NCI-H2029 treated with DMSO at 0.1 percent for 48 hours (cell line): ENCODE measurements around the gene ZNF397.

ENCODE experiments used
- DNase-seq: peaks from one replicate; lab custom pipeline; 2025; lab: John Stamatoyannopoulos, UW

ZNF397 gene

DNA sequence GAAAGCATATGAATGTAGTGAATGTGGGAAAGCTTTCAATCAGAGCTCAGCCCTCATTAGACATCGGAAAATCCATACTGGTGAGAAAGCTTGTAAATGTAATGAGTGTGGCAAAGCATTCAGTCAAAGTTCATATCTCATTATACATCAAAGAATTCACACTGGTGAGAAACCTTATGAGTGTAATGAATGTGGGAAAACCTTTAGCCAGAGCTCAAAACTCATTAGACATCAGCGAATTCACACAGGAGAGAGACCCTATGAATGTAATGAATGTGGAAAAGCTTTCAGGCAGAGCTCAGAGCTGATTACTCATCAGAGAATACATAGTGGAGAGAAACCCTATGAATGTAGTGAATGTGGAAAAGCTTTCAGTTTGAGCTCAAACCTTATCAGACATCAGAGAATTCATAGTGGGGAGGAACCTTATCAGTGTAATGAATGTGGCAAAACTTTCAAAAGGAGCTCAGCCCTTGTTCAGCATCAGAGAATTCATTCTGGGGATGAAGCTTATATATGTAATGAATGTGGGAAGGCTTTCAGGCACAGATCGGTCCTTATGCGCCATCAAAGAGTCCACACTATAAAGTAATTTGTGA is 5.0 kb downstream of the ZNF397 start:
- DNase-seq, result no peak

DNA sequence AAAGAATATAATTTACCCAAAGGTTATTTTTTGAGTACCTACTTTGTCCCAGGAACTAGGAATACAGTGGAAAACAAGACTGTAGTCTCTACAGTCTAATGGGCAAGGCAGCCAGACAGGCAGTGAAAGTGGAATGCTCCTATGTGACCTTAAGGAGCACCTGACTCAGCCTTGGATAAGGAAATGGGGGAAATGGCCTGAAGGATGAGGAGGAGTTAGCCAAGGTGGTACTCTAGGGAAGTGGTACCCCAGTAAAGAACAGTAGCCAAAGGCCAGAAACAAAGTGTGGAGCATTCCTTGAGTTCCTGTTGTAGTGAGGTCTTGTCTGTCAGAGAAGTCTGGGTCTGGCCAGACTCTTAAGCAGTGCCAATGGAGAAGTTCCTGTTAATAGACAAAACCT is 6.0 kb downstream of the ZNF397 start:
- no peak for DNase-seq

DNA sequence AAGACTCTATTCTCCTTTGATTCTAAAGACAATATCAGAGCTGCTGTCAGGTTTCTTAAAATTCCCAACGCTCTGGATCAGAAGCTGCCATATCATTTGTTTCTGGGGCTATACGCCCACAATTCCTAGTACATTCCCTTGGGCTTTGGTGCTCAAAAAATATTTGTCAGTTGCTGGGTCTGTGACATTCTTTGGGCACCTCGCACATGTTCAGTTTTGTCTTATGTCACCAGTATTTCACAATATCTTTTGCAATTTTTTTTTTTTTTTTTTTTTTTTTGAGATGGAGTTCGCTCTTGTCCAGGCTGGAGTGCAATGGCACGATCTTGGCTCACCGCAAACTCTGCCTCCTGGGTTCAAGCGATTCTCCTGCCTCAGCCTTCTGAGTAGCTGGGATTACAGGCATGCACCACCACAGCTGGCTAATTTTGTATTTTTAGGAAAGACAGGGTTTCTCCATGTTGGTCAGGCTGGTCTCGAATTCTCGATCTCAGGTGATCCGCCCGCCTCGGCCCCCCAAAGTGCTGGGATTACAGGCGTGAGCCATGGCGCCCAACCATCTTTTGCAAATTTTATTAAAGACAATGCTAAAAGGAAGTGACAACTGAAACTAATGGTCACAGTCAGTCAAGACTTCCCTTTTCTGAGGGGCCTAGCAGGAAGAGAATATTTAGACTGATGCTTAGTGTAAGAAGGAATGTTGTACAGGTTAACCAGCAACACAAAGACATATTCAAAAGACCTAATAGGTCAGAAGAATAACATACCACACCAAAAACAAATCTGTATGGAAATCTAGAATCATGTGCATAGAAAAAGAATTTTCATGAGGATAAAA is 6.8 kb downstream of the ZNF397 start:
- DNase-seq, result no peak

DNA sequence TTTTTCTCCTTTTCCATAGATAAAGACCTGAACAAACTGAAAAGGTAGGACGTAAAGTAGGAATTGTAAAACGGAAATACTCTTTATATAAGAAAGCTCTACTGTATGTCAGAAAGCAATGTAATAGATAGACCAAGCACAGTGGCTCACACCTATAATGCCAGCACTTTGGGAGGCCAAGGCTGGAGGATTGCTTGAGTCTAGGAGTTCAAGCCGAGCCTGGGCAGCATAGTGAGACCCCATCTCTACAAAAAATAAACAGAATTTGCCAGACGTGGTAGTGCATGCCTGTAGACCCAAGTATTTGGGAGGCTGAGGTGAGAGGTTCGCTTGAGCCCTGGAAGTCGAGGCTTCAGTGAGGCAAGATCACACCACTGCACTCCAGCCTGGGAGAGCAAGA is 7.6 kb downstream of the ZNF397 start:
- no peak for DNase-seq

DNA sequence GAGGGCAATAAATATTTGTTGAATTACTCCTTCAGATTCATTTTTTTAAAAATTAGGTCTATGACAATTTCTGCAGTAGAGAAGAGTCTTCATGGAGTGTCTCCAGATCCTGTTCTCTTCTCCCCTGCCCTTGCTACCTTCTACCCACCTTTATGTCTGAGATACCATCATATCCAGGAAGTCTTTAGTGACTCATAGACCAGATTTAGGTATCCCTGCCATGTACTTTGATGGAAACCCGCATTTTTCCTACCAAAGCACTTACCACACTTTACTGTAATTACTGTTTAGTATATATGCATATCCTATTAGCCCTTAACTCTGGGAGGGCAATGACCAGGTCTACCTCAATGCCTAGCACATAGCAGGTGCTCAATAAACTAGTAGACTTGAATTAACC is 11.6 kb downstream of the ZNF397 start:
- DNase-seq, result no peak

DNA sequence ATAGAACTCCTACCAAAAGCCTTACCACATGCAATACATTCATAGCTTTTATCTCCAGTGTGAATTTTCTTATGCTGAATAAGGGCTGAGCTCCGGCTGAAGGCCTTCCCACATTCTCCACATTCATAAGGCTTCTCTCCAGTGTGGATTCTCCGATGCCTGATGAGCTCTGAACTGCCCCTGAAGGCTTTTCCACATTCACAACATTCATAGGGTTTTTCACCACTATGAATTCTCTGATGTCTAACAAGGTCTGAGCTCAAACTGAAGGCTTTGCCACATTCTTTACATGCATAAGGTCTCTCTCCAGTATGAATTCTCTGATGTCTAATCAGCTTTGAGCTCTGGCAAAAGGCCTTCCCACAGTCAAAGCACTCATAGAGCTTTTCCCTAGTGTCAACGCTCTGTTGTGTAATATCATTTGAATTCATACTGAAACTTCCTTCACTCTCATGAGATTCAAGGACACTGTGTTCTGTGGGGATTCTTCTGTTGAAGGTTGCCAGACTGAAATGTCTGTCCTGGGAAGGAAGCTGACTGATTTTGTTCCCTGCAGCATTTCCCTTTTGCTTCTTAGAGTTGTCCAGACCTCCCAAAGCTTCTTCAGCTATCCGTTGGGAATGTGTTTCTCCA is 12.9 kb downstream of the ZNF397 start:
- DNase-seq, result no peak

DNA sequence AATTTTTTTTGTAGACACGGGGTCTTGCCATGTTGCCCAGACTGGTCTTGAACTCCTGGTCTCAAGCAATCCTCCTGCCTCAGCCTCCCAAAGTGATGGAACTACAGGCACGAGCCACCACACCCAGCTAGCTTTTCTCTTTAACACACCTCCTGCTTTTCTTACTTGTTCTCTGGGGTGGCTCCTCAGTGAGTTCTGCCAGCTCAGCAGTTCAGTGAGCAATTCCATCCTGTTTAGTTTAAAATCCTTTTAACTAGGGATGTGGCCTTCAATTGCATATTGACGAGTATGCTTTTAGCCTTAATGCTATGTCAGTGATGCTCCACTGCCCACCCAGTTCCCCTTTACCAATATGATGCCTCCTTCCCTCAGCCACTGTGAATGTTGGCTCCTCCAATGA is 16.1 kb downstream of the ZNF397 start:
- no peak for DNase-seq

DNA sequence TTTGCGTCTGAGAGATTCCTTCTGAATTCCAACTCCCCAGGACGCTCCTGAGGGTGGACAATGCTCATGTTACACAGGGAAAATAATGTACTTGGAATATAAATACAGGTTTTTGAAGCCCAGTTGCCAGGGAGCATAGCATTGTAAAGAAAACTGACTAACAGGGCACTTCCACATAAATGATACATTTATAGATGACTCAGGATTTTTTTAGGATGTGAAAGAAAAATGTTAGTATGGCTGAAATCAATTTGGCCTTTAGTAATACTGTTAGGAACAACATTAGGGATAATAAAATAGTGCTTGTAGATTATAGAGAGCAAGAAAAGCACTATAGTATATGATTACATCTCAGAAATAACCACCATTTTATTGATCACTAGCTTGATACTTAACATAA is 23.6 kb downstream of the ZNF397 start:
- no peak for DNase-seq

DNA sequence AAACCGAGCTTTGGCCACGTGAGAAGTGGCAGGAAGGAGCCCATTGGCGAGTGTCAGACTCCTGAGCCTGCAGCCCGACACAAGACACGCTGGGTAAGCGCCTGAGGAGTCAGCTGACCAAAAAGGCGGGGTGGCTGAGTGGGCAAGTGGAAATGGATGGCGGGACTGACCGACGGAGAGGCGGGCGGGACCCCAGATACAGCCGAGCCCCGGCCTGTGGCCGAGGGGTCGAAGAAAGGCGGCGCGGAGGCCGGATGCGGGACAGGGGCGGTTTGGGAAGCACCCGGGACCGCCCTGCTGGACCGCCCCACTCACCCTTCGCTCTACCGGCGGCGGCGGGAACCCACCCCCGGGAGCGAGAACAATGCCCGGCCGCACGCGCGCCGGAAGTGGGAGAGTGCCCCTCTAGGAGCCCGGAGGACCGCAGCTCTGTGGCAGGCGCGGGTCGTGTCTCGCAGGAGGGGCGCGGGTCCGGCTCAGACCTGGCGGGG is 26.4 kb downstream of the ZNF397 start:
- peak; percentile 35 for DNase-seq

DNA sequence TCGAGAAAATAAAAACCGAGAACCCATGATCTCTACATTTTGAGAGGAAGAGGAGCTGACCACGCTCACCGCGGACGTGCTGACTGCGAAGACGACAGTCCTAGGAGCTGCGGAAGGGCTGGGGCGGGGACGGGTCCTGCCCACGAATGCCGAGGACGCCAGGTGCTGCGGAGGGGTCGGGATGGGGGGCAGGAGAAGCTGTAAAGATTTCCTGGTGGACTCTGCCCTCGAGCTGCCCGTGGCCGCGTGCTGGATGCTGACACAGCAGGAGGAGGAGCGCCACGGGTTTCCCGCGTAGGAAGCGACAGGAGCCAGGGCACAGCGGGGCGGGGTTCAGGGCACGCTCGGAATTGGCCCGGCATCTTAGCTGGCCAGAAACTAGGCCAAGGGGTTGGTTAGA is 27.0 kb downstream of the ZNF397 start:
- no peak for DNase-seq

DNA sequence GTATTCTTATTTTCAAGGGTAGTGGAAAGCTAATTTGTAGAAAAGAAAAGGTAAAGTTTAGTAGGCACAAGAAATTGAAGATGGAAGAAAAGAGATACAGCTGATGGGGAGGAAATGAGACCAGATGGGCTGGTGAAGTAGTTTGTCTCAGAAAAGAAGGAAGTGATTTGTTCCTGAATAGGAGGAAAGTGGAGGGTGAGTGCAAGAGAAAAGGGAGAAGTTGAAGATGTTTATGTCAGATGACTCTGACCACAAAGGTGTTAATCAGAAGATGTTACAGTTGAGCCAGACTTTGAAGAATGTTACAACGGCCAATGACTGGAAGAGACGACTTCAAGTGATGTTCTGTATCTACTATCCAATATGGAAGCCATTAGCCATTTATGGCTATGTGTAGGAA is 28.0 kb downstream of the ZNF397 start:
- DNase-seq, result no peak

DNA sequence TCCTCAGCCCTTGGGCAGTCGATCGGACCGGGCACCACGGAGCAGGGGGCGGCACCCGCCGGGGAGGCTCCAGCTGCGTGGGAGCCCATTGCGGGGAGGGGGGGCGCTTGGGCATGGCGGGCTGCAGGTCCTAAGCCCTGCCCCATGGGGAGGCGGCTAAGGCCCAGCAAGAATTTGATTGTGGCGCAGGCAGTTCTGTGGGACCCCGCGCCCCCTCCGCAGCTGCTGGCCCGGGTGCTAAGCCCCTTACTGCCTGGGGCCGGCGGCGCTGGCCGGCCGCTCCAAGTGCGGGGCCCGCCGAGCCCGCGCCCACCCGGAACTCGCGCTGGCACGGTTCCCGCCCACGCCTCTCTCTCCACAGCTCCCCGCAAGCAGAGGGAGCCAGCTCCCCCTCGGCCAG is 30.8 kb downstream of the ZNF397 start:
- no peak for DNase-seq

DNA sequence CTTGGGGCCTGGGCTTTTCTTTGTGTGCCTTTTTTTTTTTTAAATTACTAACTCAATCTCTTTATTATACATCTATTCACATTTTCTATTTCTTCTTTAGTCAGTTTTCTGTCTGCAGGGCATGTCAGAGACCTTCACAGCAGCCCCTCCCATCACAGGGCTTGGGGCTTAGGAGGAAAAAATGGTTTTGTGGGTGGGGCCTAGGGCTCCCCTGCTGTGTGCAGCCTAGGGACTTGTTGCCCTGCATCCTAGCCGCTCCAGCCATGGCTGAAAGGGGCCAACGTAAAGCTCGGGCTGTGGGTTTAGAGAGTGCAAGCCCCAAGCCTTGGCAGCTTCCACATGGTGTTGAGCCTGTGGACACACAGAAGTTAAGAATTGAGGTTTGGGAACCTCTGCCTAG is 35.4 kb downstream of the ZNF397 start:
- no peak for DNase-seq

DNA sequence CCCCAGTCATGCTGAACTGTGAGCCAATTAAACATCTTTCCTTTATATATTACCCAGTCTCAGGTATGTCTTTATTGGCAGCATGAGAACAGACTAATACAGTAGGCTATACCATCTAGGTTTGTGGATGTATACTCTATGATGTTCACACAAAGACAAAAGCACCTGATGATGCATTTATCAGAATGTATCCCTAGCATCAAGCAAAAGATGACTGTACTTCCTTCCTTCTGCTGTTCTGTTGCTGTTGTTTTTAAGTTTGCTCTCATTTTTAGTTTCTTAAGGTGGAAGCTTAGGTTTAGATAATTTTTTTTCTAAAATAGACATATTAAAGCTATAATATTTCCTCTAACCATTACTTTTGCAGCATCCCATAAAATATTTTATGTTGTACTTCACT is 36.8 kb downstream of the ZNF397 start:
- DNase-seq, result no peak

DNA sequence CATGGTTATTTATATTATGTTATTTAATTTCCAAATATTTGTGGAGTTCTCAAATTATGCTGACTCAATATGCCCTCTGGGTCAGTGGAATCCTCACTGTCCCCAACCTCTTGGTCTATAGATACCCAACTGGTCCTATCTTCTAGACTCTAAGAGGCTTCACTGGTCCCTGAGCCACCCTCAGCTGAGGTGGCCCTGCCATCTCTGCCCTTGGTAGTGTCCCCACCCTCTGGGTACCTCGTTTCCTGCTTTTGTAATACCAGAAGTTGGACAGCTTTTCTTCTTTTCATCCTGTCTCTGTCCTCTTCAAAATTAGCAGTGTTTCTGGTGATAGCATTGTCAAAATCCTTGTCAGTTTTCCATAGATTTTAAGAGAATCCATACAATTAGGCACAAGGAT is 37.3 kb downstream of the ZNF397 start:
- DNase-seq, result no peak

DNA sequence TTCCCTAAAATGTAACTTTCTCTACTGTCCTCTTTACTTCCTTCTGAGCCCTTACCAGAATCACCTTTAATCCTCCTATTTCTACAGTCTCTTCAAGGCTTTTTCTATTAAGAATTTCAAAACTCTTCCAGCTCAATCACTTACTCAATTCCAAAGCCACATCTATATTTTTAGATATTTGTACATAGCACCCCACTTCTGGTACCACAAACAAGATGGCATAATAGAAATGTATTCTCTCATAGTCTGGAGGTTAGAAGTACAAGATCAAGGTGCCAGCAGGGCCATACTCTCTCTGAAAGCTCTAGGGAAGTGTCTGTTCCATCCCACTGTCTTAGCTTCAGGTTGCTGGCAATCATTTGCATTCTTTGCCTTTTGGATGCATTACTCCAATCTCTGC is 38.1 kb downstream of the ZNF397 start:
- no peak for DNase-seq

DNA sequence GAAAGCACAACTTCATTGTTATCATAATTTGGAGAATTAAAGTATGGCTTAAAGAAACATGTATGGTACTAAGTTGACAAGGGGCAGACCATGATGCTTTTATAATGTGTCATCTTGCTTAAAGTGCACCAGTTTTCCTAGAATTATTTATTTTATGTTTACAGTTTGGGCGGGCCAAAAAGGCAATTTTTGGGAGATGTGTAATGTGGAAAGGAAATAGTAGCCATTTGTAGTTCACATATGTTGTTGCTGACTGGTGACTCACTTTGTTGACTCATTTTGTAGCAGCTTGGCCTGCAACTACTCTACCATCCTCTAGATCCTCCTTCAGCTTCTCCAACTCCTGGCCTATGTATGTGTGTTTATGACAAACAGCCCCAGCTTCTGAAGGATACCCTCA is 41.5 kb downstream of the ZNF397 start:
- DNase-seq, result no peak

DNA sequence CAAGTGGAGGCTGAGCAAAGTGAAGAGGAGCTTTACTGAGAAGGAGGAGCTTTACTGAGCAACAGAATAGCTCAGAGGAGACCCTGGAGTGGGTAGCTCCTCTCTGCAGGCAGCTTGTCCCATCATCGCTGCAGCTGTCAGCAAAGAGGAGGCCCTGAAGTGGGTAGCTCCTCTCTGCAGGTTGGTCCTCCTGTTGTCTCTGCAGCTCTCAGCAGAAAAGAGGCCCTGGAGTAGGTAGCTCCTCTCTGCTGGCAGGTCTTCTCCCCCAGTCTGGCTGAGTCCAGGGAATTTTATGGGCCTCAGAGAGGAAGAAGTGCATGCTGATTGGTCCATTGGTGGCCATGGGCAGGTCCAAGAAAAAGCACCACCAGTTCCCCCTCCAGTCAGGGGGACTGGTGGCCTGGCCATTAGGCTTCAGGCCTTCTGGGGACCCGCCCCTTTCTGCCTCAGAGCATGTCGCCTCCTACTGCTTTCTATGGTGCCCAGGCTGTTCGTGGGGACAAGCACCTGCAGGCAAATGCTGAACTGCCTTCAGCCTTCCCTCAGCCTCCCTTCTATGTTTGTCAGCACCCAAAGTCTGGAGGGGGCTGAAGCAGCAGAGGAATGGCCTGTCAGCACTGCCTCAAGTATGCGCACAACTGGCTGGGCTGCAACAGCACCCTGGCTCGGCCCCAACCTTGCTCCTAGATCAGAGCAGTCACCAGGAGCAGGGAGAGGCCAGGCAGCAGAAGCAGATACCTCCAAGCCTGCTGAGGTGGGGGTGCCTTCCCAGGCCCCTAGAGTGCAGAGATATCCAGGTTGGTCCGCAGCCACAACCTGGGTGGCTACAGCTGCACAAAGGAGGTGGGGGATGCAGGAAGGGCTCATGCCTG is 43.3 kb downstream of the ZNF397 start:
- no peak for DNase-seq

DNA sequence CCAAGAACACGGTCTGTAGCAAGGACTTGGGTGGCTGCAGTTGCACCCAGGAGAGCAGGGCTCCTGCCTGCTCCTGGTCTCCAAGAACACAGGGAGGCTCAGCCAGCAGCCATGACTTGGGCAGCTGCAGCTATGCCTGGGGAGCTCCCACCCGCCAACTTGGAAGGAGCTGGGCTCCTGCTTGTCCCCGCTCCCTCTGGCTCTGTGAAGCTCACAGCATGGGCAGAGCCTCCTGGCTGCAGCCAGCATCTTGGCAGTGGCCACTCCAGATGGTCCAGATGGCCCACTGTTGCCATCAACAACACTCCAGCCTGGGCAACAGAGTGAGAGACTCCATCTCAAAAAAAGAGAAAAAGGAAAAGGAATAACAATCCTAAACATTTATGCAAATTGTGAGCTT is 44.0 kb downstream of the ZNF397 start:
- no peak for DNase-seq

DNA sequence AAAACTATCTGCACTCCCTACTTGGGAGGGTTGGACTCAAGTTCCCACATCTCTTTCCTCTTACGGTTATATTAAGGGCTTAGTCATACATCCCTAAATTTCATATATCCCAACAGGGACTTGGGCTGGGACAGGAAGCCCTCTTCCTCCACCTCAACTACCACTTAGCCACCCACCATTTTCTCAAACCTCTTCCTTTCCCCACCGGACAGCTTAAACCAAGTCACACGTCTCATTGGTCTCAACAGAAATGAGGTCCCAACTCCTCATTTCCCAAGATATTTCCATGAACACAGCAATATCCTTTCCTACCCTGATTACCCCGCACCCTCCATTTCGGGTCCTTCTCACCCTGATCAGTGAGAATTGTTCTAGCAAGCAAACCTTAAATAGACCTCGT is 48.5 kb downstream of the ZNF397 start:
- DNase-seq, result no peak

DNA sequence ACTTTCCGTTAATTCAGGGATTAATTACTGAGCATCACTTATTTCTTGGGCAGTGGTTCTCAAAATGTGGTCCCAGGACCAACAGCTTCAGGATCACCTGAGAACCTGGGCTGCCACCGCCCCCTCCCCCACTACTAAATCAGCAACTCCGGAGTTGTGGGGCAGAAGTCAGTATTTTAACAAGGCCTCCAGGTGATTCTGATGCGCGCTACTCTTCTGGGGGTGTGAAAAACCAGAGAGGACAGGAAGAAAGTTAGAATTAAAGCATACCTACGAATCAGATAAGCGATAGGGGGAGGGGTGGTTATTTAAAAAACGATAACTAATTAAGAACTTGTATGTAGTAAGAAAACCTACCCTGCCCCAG is 48.9 kb downstream of the ZNF397 start:
- no peak for DNase-seq

DNA sequence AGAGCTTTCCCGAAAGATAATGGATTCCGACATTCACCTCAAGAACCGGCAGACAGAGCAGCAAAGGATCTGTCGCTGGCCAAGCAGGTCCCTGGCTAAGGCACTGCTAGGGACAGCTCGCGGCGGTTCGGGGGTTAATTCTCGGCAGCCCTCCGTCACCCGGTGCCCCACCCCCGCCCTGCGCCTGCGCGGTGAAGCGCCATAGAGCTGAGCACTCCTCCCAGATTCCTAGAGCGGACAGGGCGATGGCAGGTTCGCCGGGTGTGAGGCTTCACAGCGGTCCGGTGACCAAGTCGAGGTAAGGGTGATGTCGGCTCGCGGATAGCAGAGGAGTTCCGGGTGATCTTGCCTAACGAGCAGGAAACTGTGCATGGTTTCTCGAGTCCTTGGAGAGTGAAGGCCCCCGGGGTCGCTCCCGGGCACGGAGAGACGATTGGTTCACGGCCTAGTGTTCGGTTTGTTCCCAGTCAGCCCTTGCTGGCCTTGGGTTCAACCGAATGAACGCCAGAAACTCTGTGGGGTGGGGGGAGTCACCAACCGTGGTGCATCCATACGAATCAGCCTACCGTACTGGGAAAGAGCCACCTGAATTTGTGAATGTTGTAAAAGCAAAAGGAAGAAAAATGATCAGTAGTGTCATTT is 49.4 kb downstream of the ZNF397 start, which contains the start of gene ZSCAN30:
ZSCAN30 (minus strand) TSS at position 136 of the 642 bp plus-strand sequence. CDS start 25,877 bp downstream, outside the sequence.
- DNase-seq, result peak; percentile 72
